Retinal pigment epithelial cell (primary cell): ENCODE results near the gene IL6R.
"Not testable (repeated sequence)": the region's sequence is repeated elsewhere in the genome, so short reads cannot be mapped to it uniquely, and the experiment has no call there.

Experiments used
- DNase-seq: peaks from one replicate; pipeline ENCODE4 v3.0.0-alpha.2; 2010; ENCODE audit warnings: low read depth
- H3K4me3 ChIP-seq: 2 replicates; pipeline ENCODE4 v1.5.1; 2011; ENCODE audit warnings: mild to moderate bottlenecking, low read length, control low read depth, moderate library complexity
- CTCF ChIP-seq: conservative IDR thresholded peaks from 2 replicates; pipeline ENCODE4 v1.5.1; 2011; ENCODE audit warnings: low read depth, low read length, control low read depth, inconsistent platforms

Gene IL6R

DNA sequence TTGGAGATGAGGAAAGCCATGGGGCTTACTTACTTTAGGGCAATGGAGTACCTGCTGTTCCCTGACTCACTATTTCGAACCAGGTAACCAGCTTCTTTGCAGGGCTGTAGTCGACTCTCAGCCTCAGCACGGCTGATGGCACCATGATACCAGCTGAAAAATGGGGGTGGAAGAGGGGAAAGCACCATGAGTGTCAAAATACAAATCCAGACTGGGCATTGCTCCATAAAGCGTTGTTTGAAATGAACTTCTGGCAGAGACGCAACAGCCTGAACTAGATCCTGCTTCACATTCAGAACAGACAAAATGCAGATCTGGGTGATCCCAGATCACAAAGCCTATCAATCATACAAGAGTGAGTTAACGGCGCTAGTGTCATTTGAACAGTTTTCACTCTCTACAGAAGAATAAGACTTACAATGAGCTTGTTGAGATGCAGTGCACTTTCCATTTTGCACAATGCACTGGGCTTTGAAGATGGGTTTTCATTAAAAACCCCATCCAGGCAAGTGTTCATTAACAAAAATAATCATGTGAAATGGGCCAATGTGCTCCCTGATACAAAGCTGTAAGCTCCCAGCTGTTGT, 80.9 kb downstream of the IL6R start:
- DNase-seq, result no peak
- H3K4me3 ChIP-seq, result no peak overlapping the region
- no peak for TF ChIP-seq CTCF

- DNase-seq, H3K4me3 ChIP-seq: not testable (repeated sequence)
Measured at GRCh38 chr1:154486756-154487155, 81.6 kb downstream of the IL6R start.

DNA sequence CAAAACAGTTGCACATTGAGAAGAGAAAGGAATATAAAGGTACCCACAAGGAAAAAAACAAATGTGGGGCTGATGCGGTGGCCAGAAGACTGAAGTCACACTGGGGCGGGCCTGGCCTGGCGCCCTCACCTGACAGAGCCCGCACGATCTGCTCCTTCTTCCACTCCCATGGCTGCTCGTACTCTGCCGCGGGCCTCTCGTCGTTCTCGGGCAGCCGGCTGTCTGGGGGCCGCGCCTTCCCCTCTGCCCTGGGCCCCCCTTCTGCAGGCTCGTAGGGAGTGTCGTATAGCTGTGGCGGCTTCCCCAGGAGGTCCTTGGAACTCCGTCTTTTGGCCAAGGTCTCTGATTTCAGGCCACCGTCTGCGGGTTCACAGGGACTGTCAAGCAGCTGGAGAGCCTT, 83.8 kb downstream of the IL6R start:
- no peak overlapping the region for H3K4me3 ChIP-seq
- DNase-seq, result no peak
- no peak for TF ChIP-seq CTCF

GRCh38 chr1:154489695-154490274, 84.6 kb downstream of the IL6R start:
- no peak for DNase-seq
- H3K4me3 ChIP-seq, result no peak overlapping the region
- TF ChIP-seq CTCF, result no peak

GRCh38 chr1:154490317-154490716, 85.2 kb downstream of the IL6R start:
- no peak for TF ChIP-seq CTCF
- no peak overlapping the region for H3K4me3 ChIP-seq
- DNase-seq, result no peak

DNA sequence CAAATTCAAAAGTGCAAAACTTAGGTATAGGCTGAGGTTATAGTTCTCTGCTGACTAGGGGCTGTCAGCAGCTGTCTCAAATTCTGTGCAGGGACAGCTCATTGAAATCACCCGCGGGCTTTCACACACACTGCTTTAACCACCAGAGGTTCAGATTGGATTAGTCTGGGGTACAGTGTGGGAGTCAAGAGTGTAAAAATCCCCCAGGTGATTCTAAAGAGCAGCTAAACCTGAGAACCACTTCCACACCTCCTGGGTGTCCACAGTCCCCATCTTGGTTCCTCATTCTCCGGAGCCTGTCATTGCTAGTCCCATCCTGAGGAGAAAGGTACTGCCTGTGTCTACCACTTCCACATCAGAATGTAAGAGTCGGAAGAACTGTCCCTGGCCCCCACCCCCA, 87.0 kb downstream of the IL6R start:
- DNase-seq, result no peak
- H3K4me3 ChIP-seq, result no peak overlapping the region
- no peak for TF ChIP-seq CTCF

- DNase-seq, result no peak
- TF ChIP-seq CTCF, result no peak
- no peak overlapping the region for H3K4me3 ChIP-seq
Measured at GRCh38 chr1:154493276-154493675, 88.1 kb downstream of the IL6R start.
